Lower lobe of right lung (tissue), 2 donors: ENCODE results near the gene LINC01488. TPM values are rescaled to one million over a fixed set of nuclear protein-coding genes. Genes with fewer than 3 reads are reported as not detected.

Experiments
- ATAC-seq, 2 donors: fragments of 200-7000 bp; cut with Tn5 transposase; one replicate each; pipeline ENCODE4 v1.9.1; 2020 to 2022; ENCODE audit warnings: mild to moderate bottlenecking in 2 of 2, moderate library complexity in 2 of 2
- DNase-seq: peaks from one replicate; pipeline ENCODE4 v3.0.0-alpha.2; 2020
- H3K27ac ChIP-seq: fragments of 200-600 bp; one replicate; pipeline ENCODE4 v1.8.0; 2022
- H3K27me3 ChIP-seq: fragments of 200-600 bp; one replicate; pipeline ENCODE4 v1.8.0; 2022; ENCODE audit warnings: low read depth
- H3K36me3 ChIP-seq: fragments of 200-600 bp; one replicate; pipeline ENCODE4 v1.8.0; 2022; ENCODE audit warnings: mild to moderate bottlenecking
- H3K4me1 ChIP-seq: fragments of 200-600 bp; one replicate; pipeline ENCODE4 v1.8.0; 2022
- H3K4me3 ChIP-seq: fragments of 200-600 bp; one replicate; pipeline ENCODE4 v1.8.0; 2022; ENCODE audit warnings: mild to moderate bottlenecking
- H3K9me3 ChIP-seq: fragments of 200-600 bp; one replicate; pipeline ENCODE4 v1.8.0; 2022
- CTCF ChIP-seq: fragments of 200-600 bp; IDR thresholded peaks from one replicate; pipeline ENCODE4 v1.8.0; 2022; ENCODE audit warnings: antibody characterized with exemption, mild to moderate bottlenecking
- intact Hi-C: fragments of 100-400 bp; cut with DNase I; formaldehyde crosslinking; loops from one replicate; pipeline ENCODE4 v1.11.0; 2022
- total RNA-seq: library from RNA; stranded (reverse); fragmentation: NEBNext Ultra II Directional; extraction: Animal tissue kit (Norgen Biotek cat#: 25700); gene quantifications from one replicate; pipeline ENCODE4 v1.2.1, GENCODE V29; 2021
- donor health status: DM: no; HTN: yes; CAD: no; lungs with severe emphysema.

Gene LINC01488
- total RNA-seq, 1 donor from 2014 or later: not detected

GRCh38 chr11:69448471-69449284, 32.8 kb upstream of the LINC01488 start:
- H3K27ac ChIP-seq: peak overlapping the region; percentile 82
- H3K4me1 ChIP-seq: peaks cover 59% of the 10 kb centered on the region
- intact Hi-C loops: no loop called here

GRCh38 chr11:69449320-69450063, 32.0 kb upstream of the LINC01488 start:
- Histone ChIP-seq H3K36me3 (no peaks in the 10 kb centered on the region), H3K27me3 (no peaks in the 10 kb centered on the region), H3K9me3 (no peaks in the 10 kb centered on the region), H3K4me1 (peaks cover 50% of the 10 kb centered on the region), H3K4me3 (no peak overlapping the region), H3K27ac (peak overlapping the region; percentile 82)
- TF ChIP-seq CTCF: no peak
- intact Hi-C loops: no loop called here
- peak; percentile 78 for DNase-seq
- ATAC-seq: peak; percentile 42 to 46

More at GRCh38 chr11:69448471-69449284, 32.8 kb upstream of the LINC01488 start:
- no peaks in the 10 kb centered on the region for H3K36me3 ChIP-seq
- DNase-seq: no peak
- H3K9me3 ChIP-seq: no peaks in the 10 kb centered on the region
- no peak for ATAC-seq
- no peak for TF ChIP-seq CTCF
- no peak overlapping the region for H3K4me3 ChIP-seq
- H3K27me3 ChIP-seq: no peaks in the 10 kb centered on the region

GRCh38 chr11:69450064-69450856, 31.2 kb upstream of the LINC01488 start:
- Histone ChIP-seq H3K27ac (peak overlapping the region; percentile 82), H3K4me3 (no peak overlapping the region), H3K4me1 (peaks cover 43% of the 10 kb centered on the region), H3K36me3 (no peaks in the 10 kb centered on the region), H3K9me3 (no peaks in the 10 kb centered on the region), H3K27me3 (no peaks in the 10 kb centered on the region)
- no peak for DNase-seq
- ATAC-seq: peak in 1 of 2 donors; percentile 24
- intact Hi-C loops: no loop called here
- TF ChIP-seq CTCF: no peak

GRCh38 chr11:69450857-69451220, 30.6 kb upstream of the LINC01488 start:
- H3K27me3 ChIP-seq: no peaks in the 10 kb centered on the region
- DNase-seq (no peak), ATAC-seq (no peak)
- intact Hi-C loops: no loop called here
- no peak for TF ChIP-seq CTCF
- no peak overlapping the region for H3K4me3 ChIP-seq
- H3K9me3 ChIP-seq: no peaks in the 10 kb centered on the region
- H3K4me1 ChIP-seq: peaks cover 37% of the 10 kb centered on the region
- H3K27ac ChIP-seq: peak overlapping the region; percentile 82
- H3K36me3 ChIP-seq: no peaks in the 10 kb centered on the region

- ATAC-seq: no peak
- no peak overlapping the region for H3K4me3 ChIP-seq
- DNase-seq: no peak
- H3K27ac ChIP-seq: no peak overlapping the region
- H3K36me3 ChIP-seq: no peaks in the 10 kb centered on the region
- intact Hi-C loops: no loop called here
- H3K27me3 ChIP-seq: no peaks in the 10 kb centered on the region
- TF ChIP-seq CTCF: no peak
- peaks cover 37% of the 10 kb centered on the region for H3K4me1 ChIP-seq
- no peaks in the 10 kb centered on the region for H3K9me3 ChIP-seq
Observed at GRCh38 chr11:69451289-69451688, 30.2 kb upstream of the LINC01488 start.
